OCI-LY7 (cell line): ENCODE results near the gene NAXE. TPM values are rescaled to one million over a fixed set of nuclear protein-coding genes. Genes with fewer than 3 reads are reported as not detected.

ENCODE experiments used
- BruUV-seq: library from RNA; stranded (reverse); fragments of 400-500 nt; replicated peaks from 2 replicates; lab custom pipeline; 2021; lab: Mats Ljungman, UMichigan
- CTCF ChIA-PET: fragments of 300-600 bp; sonication (Branson Sonifier 250); formaldehyde crosslinking; loops from one replicate; lab custom pipeline; 2022; ENCODE audit warnings: antibody characterized with exemption; ENCODE audit not compliant: unreplicated experiment; lab: Charles Lee
- POLR2A ChIA-PET: fragments of 300-600 bp; sonication (Branson Sonifier 250); formaldehyde crosslinking; loops from one replicate; lab custom pipeline; 2022; ENCODE audit warnings: antibody characterized with exemption; lab: Charles Lee
- DNase-seq: peaks from one replicate; pipeline ENCODE4 v3.0.0-alpha.2; 2015; ENCODE audit warnings: low spot score
- H2AFZ ChIP-seq: fragments of 200-600 bp; sonication (generic), shearing (Covaris generic); 2 replicates; pipeline ENCODE4 v1.6.1; 2014; ENCODE audit warnings: mild to moderate bottlenecking, antibody characterized with exemption, low read length, moderate library complexity
- H3K27ac ChIP-seq: fragments of 200-600 bp; sonication (generic); 2 replicates; pipeline ENCODE4 v1.5.1; 2014; ENCODE audit warnings: mixed run types, low read depth, mild to moderate bottlenecking, moderate library complexity, low read length, inconsistent platforms; ENCODE audit not compliant: poor library complexity, severe bottlenecking
- H3K36me3 ChIP-seq: fragments of 200-600 bp; sonication (generic); 2 replicates; pipeline ENCODE4 v1.6.1; 2014; ENCODE audit warnings: mild to moderate bottlenecking, antibody characterized with exemption, low read length, moderate library complexity, mixed read lengths; ENCODE audit not compliant: insufficient read depth
- H3K4me1 ChIP-seq: fragments of 200-600 bp; sonication (generic); 2 replicates; pipeline ENCODE4 v1.5.1; 2014; ENCODE audit warnings: mild to moderate bottlenecking, low read length; ENCODE audit not compliant: insufficient read depth, poor library complexity, severe bottlenecking
- H3K4me2 ChIP-seq: fragments of 200-600 bp; sonication (generic); 2 replicates; pipeline ENCODE4 v1.6.1; 2014; ENCODE audit warnings: mild to moderate bottlenecking, low read length
- H3K4me3 ChIP-seq: fragments of 200-600 bp; sonication (generic); 2 replicates; pipeline ENCODE4 v1.5.1; 2014; ENCODE audit warnings: mild to moderate bottlenecking, low read depth, low read length; ENCODE audit not compliant: poor library complexity, severe bottlenecking
- H3K79me2 ChIP-seq: fragments of 200-600 bp; sonication (generic); 2 replicates; pipeline ENCODE4 v1.6.1; 2016; ENCODE audit warnings: low read depth, mild to moderate bottlenecking, low read length, moderate library complexity, mixed read lengths; ENCODE audit not compliant: insufficient read depth
- H3K9me2 ChIP-seq: fragments of 200-600 bp; sonication (generic); 2 replicates; pipeline ENCODE4 v1.6.1; 2016; ENCODE audit warnings: mild to moderate bottlenecking, low read length, mixed read lengths; ENCODE audit not compliant: insufficient read depth
- H3K9me3 ChIP-seq: fragments of 200-600 bp; sonication (generic); 2 replicates; pipeline ENCODE4 v1.6.1; 2014; ENCODE audit warnings: mild to moderate bottlenecking, mixed run types, low read length, mixed read lengths
- H4K20me1 ChIP-seq: fragments of 200-600 bp; sonication (generic); 2 replicates; pipeline ENCODE4 v1.6.1; 2014; ENCODE audit warnings: mild to moderate bottlenecking, antibody characterized with exemption, low read length, moderate library complexity, mixed read lengths; ENCODE audit not compliant: insufficient read depth
- EZH2phosphoT487 ChIP-seq: fragments of 200-600 bp; sonication (generic); IDR thresholded peaks from 2 replicates; pipeline ENCODE4 v1.6.1; 2018; ENCODE audit warnings: low read depth, borderline replicate concordance, mild to moderate bottlenecking, mixed run types, antibody characterized with exemption, low read length, moderate library complexity, mixed read lengths
- intact Hi-C: fragments of 100-400 bp; cut with micrococcal nuclease; formaldehyde crosslinking; loops from one replicate; pipeline ENCODE4 v1.10.0; 2022; ENCODE audit not compliant: unreplicated experiment
- total RNA-seq, 2 experiments: library from RNA; depleted of rRNA in 1 of 2; stranded (reverse); fragments of >200 nt in 1 of 2; shearing (Covaris generic) in 1 of 2; gene quantifications; 2 replicates each; pipeline ENCODE4 v1.2.3, GENCODE V29; 2014 to 2022
- TF ChIP-seq, protein P1 (sequence below): fragments of 200-600 bp; sonication (generic); conservative IDR thresholded peaks from 2 replicates; pipeline ENCODE4 v1.5.1; 2014; ENCODE audit warnings: mild to moderate bottlenecking, antibody characterized with exemption, low read length, moderate library complexity, mixed read lengths

The NAXE gene
- total RNA-seq, 2 experiments from 2014 or later = 61.1 to 71.6 TPM

DNA sequence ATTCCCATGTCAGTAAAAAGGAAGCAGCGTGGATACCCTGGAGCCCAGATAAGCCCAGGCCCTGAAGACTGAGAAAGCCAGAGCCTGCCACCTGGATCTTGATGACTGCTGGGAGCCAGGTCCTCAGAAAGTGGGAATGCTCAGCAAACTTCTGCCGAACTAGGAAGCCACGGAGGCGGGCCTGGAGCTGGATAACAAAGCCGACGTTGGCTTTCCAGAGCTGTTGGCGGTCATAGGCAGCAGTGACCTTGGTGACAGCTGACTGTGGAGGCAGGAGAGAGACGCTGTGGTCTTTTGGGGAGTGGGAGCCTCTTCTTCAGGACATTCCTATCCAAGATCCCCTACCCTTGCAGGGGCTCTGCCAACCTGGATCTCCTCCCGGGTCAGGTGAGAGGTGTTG lies 43.6 kb upstream of the NAXE start:
- POLR2A ChIA-PET = no interaction called here
- intact Hi-C loops = no loop called here

DNA sequence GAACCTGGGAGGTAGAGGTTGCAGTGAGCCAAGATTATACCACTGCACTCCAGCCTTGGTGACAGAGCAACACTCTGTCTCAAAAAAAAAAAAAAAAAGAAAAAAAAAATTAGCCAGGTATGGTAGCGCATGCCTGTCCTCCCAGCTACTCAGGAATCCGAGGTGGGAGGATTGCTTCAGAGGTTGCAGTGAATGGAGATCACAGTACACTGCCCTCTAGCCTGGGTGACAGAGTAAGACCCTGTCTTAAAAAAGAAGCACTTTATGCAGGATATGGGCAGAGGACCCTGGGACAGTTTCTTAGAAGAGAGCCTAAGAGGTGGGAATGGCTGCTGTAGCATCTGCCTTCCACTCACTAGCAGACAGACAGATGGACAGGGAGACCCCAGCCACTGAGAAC lies 42.2 kb upstream of the NAXE start:
- Histone ChIP-seq H3K9me3 (no peaks in the 10 kb centered on the region), H3K27ac (no peak overlapping the region), H3K36me3 (peaks cover 24% of the 10 kb centered on the region), H3K4me3 (no peak overlapping the region), H3K4me2 (no peak overlapping the region), H2AFZ (no peak overlapping the region), H3K9me2 (no peaks in the 10 kb centered on the region), H4K20me1 (no peaks in the 10 kb centered on the region), H3K4me1 (peaks cover 32% of the 10 kb centered on the region), H3K79me2 (no peaks in the 10 kb centered on the region)
- POLR2A ChIA-PET = no interaction called here
- DNase-seq = no peak
- CTCF ChIA-PET = no interaction called here
- BruUV-seq = no TSS peak
- intact Hi-C loops = no loop called here
- TF ChIP-seq EZH2phosphoT487 = no peak
- TF ChIP-seq, protein P1, sequence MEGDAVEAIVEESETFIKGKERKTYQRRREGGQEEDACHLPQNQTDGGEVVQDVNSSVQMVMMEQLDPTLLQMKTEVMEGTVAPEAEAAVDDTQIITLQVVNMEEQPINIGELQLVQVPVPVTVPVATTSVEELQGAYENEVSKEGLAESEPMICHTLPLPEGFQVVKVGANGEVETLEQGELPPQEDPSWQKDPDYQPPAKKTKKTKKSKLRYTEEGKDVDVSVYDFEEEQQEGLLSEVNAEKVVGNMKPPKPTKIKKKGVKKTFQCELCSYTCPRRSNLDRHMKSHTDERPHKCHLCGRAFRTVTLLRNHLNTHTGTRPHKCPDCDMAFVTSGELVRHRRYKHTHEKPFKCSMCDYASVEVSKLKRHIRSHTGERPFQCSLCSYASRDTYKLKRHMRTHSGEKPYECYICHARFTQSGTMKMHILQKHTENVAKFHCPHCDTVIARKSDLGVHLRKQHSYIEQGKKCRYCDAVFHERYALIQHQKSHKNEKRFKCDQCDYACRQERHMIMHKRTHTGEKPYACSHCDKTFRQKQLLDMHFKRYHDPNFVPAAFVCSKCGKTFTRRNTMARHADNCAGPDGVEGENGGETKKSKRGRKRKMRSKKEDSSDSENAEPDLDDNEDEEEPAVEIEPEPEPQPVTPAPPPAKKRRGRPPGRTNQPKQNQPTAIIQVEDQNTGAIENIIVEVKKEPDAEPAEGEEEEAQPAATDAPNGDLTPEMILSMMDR = no peak

More for the DNA sequence above, 43.6 kb upstream of the NAXE start:
- peaks cover 23% of the 10 kb centered on the region for H3K36me3 ChIP-seq
- H3K4me1 ChIP-seq = peaks cover 24% of the 10 kb centered on the region
- no peak overlapping the region for H3K4me3 ChIP-seq
- no peak overlapping the region for H3K4me2 ChIP-seq
- TF ChIP-seq, protein P1 = no peak
- no peak for TF ChIP-seq EZH2phosphoT487
- H3K9me2 ChIP-seq = no peaks in the 10 kb centered on the region
- no TSS peak for BruUV-seq
- no peaks in the 10 kb centered on the region for H4K20me1 ChIP-seq
- H3K79me2 ChIP-seq = no peaks in the 10 kb centered on the region
- CTCF ChIA-PET = interaction anchor here (0.6 kb wide), 1 partner anchor 402 kb away, joined by 4 read pairs; no protein-coding TSS in a partner anchor
- DNase-seq = no peak
- no peak overlapping the region for H3K27ac ChIP-seq
- no peaks in the 10 kb centered on the region for H3K9me3 ChIP-seq
- H2AFZ ChIP-seq = no peak overlapping the region

DNA sequence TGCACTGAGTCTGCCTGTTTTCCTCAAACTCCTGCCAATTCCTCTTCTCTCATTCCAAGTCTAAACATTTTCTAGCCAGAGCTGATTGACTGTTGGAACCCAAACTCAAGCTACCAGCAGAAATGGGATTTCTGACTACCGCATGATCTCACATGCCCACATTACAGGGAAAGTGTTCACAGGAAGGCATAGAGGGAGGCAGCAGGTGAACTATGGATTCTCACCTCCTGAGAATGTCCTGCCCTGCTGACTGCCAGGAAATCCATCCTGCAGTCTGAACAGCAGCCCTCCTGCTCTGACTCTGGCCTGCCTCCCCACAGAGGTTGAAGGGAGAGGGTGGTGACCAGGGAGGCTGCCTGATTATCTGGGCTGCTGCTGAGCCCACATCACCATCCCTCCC lies 41.7 kb upstream of the NAXE start:
- Histone ChIP-seq H3K4me1 (peaks cover 32% of the 10 kb centered on the region), H3K4me3 (no peak overlapping the region), H3K36me3 (peaks cover 27% of the 10 kb centered on the region), H3K4me2 (no peak overlapping the region), H3K9me3 (no peaks in the 10 kb centered on the region), H3K9me2 (no peaks in the 10 kb centered on the region), H4K20me1 (no peaks in the 10 kb centered on the region), H3K27ac (no peak overlapping the region), H2AFZ (no peak overlapping the region), H3K79me2 (no peaks in the 10 kb centered on the region)
- ChIA-PET CTCF (no interaction called here), POLR2A (interaction anchor here (1.1 to 2.7 kb wide), 2 partner anchors 25 to 53 kb away, joined by 3 to 10 read pairs; no protein-coding TSS in a partner anchor)
- no peak for DNase-seq
- no TSS peak for BruUV-seq
- intact Hi-C loops = no loop called here
- TF ChIP-seq, protein P1 = no peak
